ENCODE data around the gene PRDM8. TPM values are rescaled to one million over a fixed set of nuclear protein-coding genes. Genes with fewer than 3 reads are reported as not detected.
A peak's percentile ranks its signal among the peaks of the same experiment; 100 is the strongest.

The PRDM8 gene
- total RNA-seq (1 to 10 TPM in 1 of 2 donors, under 1 TPM in 1; 0.46 to 5.0 TPM), polyA plus RNA-seq (1 to 10 TPM; 1.3 to 2.9 TPM)
- long read RNA-seq, donor 1 = 0 reads
- long read RNA-seq, donor 2 = 0 reads
- long read RNA-seq, donor 3 = 0 reads
- long read RNA-seq, donor 4 = 0 reads
- long read RNA-seq, donor 5 = 0 reads

GRCh38 chr4:80196922-80197573, at the start of gene PRDM8:
TSS of gene PRDM8 (plus strand) at chr4:80197503. CDS start at chr4:80200081, 2,578 bp downstream.
- TF ChIP-seq CTCF (IDR thresholded peaks at IDR 0.05; ENCODE audit: control extremely low read depth, extremely low read depth) = no peak
- Histone ChIP-seq H3K9ac (ENCODE audit: insufficient read depth in 1 of 2, low read length in 2 of 2) (no peak within 1 kb of the TSS), H3K36me3 (ENCODE audit: control insufficient read depth in 4 of 4, insufficient read depth in 4 of 4, low read length in 4 of 4) (no peaks in the 10 kb centered on the region), H3K27ac (ENCODE audit: low read depth in 1 of 2, low read length in 1 of 2) (no peak within 1 kb of the TSS), H3K9me3 (ENCODE audit: control insufficient read depth in 4 of 4, insufficient read depth in 3 of 4, low read length in 3 of 4) (no peaks in the 10 kb centered on the region), H3K4me1 (ENCODE audit: control insufficient read depth in 5 of 5, insufficient read depth in 5 of 5, low read length in 5 of 5) (peaks cover 0 to 25% (median 4%) of the 10 kb centered on the region in 5 donors), H3K4me3 (no peak within 1 kb of the TSS), H3K27me3 (ENCODE audit: control insufficient read depth in 3 of 3, insufficient read depth in 3 of 3, low read length in 2 of 3) (peaks cover 4 to 98% (median 95%) of the 10 kb centered on the region in 3 donors)
- DNase-seq (peak in 2 of 3 donors; percentile 32), ATAC-seq (ENCODE audit: insufficient read depth, low FRiP score) (no peak)
- 15 to 20% methylated on average over 40 to 42 of the region's 42 CpGs for WGBS, 2 donors

- peak in 1 of 3 donors; percentile 9 for DNase-seq
- H3K27me3 ChIP-seq (ENCODE audit: control insufficient read depth in 3 of 3, insufficient read depth in 3 of 3, low read length in 2 of 3) = no peaks in the 10 kb centered on the region
- no peaks in the 10 kb centered on the region for H3K36me3 ChIP-seq (ENCODE audit: control insufficient read depth in 4 of 4, insufficient read depth in 4 of 4, low read length in 4 of 4)
- H3K9me3 ChIP-seq (ENCODE audit: control insufficient read depth in 4 of 4, insufficient read depth in 3 of 4, low read length in 3 of 4) = no peaks in the 10 kb centered on the region
- H3K4me3 ChIP-seq = no peak overlapping the region
- ATAC-seq (ENCODE audit: insufficient read depth, low FRiP score) = no peak
- peaks cover 0 to 2% (median 0%) of the 10 kb centered on the region in 5 donors for H3K4me1 ChIP-seq (ENCODE audit: control insufficient read depth in 5 of 5, insufficient read depth in 5 of 5, low read length in 5 of 5)
- no peak for TF ChIP-seq CTCF (IDR thresholded peaks at IDR 0.05; ENCODE audit: control extremely low read depth, extremely low read depth)
- no peak overlapping the region for H3K27ac ChIP-seq (ENCODE audit: low read depth in 1 of 2, low read length in 1 of 2)
- no peak overlapping the region for H3K9ac ChIP-seq (ENCODE audit: insufficient read depth in 1 of 2, low read length in 2 of 2)
- 87 to 100% methylated on average over 1 of the region's 1 CpG for WGBS, 2 donors
These were observed 46.7 kb upstream of the PRDM8 start for GRCh38 chr4:80150387-80151180.

GRCh38 chr4:80151981-80152380, 45.3 kb upstream of the PRDM8 start:
- TF ChIP-seq CTCF (IDR thresholded peaks at IDR 0.05; ENCODE audit: control extremely low read depth, extremely low read depth) = no peak
- ATAC-seq (ENCODE audit: insufficient read depth, low FRiP score) = no peak

More at GRCh38 chr4:80151981-80152380, 45.3 kb upstream of the PRDM8 start:
- H3K36me3 ChIP-seq (ENCODE audit: control insufficient read depth in 4 of 4, insufficient read depth in 4 of 4, low read length in 4 of 4) = no peaks in the 10 kb centered on the region
- DNase-seq = no peak
- H3K27me3 ChIP-seq (ENCODE audit: control insufficient read depth in 3 of 3, insufficient read depth in 3 of 3, low read length in 2 of 3) = no peaks in the 10 kb centered on the region
- WGBS, 2 donors = 91 to 92% methylated on average over 3 of the region's 3 CpGs
- no peaks in the 10 kb centered on the region for H3K9me3 ChIP-seq (ENCODE audit: control insufficient read depth in 4 of 4, insufficient read depth in 3 of 4, low read length in 3 of 4)
- no peak overlapping the region for H3K4me3 ChIP-seq
- no peak overlapping the region for H3K27ac ChIP-seq (ENCODE audit: low read depth in 1 of 2, low read length in 1 of 2)
- H3K9ac ChIP-seq (ENCODE audit: insufficient read depth in 1 of 2, low read length in 2 of 2) = no peak overlapping the region
- peaks cover 0 to 2% (median 0%) of the 10 kb centered on the region in 5 donors for H3K4me1 ChIP-seq (ENCODE audit: control insufficient read depth in 5 of 5, insufficient read depth in 5 of 5, low read length in 5 of 5)
